PFSK-1 (cell line): ENCODE results near the gene RPS6KA2.
A peak's percentile ranks its signal among the peaks of the same experiment; 100 is the strongest.

Experiments used
- FOXP2 ChIP-seq: optimal IDR thresholded peaks from 2 replicates; pipeline ENCODE3; 2011; ENCODE audit warnings: borderline replicate concordance, control low read depth, inconsistent platforms; ENCODE audit not compliant: insufficient read depth; ENCODE audit errors: extremely low read length, extremely low read depth
- POLR2AphosphoS5 ChIP-seq: IDR thresholded peaks from 2 replicates; pipeline ENCODE4 v1.6.1; 2012; ENCODE audit warnings: low read depth, mild to moderate bottlenecking, control low read depth, low read length, moderate library complexity
- SIN3A ChIP-seq: IDR thresholded peaks from 2 replicates; pipeline ENCODE4 v1.6.1; 2012; ENCODE audit warnings: mild to moderate bottlenecking, low read length, moderate library complexity, borderline replicate concordance; ENCODE audit not compliant: insufficient read depth
- TAF1 ChIP-seq: IDR thresholded peaks from 2 replicates; pipeline ENCODE4 v1.6.1; 2012; ENCODE audit warnings: low read length, control low read depth, borderline replicate concordance; ENCODE audit not compliant: insufficient read depth
- TF ChIP-seq, protein P1 (sequence below), 2 experiments: IDR thresholded peaks; 2 replicates each; pipeline versions ENCODE4 v1.6.1 to v1.8.0; 2011 to 2012; ENCODE audit warnings: low read depth in 2 of 2, low read length in 2 of 2, control low read depth in 1 of 2, inconsistent platforms in 1 of 2, mild to moderate bottlenecking in 1 of 2, moderate library complexity in 1 of 2; ENCODE audit not compliant: insufficient read depth in 1 of 2

RPS6KA2 gene

DNA sequence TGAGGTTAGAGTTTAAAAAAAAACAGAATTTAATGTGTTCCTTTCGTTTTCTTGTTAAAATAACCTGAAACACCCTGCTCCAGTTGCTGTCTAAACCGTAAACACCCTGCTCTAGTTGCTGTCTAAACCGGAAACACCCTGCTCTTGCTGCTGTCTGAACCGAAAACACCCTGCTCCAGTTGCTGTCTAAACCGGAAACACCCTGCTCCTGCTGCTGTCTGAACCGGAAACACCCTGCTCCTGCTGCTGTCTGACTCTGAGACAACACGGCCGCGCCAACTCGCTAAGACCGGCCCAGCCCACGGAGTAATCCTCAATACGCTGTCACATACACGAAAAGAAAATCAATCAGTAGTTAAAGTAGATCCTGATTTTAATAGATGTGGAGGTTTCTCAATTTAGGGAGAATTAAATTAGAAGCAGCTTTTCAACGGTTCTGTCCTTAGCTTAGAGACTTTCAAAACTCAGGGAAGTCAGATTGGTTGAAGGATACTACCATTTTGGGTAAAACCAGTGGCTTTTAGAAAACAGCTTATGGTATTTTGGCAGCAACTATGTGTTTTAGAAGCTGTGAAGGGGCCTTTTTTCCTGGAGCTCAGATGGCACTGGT lies 138.9 kb downstream of the RPS6KA2 start:
- TF ChIP-seq POLR2AphosphoS5 (peak; percentile 65), SIN3A (no peak), TAF1 (peak; percentile 44; the same call in 1 of the 2 replicates), FOXP2 (peak; percentile 74)
- TF ChIP-seq, protein P1, sequence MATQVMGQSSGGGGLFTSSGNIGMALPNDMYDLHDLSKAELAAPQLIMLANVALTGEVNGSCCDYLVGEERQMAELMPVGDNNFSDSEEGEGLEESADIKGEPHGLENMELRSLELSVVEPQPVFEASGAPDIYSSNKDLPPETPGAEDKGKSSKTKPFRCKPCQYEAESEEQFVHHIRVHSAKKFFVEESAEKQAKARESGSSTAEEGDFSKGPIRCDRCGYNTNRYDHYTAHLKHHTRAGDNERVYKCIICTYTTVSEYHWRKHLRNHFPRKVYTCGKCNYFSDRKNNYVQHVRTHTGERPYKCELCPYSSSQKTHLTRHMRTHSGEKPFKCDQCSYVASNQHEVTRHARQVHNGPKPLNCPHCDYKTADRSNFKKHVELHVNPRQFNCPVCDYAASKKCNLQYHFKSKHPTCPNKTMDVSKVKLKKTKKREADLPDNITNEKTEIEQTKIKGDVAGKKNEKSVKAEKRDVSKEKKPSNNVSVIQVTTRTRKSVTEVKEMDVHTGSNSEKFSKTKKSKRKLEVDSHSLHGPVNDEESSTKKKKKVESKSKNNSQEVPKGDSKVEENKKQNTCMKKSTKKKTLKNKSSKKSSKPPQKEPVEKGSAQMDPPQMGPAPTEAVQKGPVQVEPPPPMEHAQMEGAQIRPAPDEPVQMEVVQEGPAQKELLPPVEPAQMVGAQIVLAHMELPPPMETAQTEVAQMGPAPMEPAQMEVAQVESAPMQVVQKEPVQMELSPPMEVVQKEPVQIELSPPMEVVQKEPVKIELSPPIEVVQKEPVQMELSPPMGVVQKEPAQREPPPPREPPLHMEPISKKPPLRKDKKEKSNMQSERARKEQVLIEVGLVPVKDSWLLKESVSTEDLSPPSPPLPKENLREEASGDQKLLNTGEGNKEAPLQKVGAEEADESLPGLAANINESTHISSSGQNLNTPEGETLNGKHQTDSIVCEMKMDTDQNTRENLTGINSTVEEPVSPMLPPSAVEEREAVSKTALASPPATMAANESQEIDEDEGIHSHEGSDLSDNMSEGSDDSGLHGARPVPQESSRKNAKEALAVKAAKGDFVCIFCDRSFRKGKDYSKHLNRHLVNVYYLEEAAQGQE (IDR thresholded peaks at IDR 0.05; ENCODE audit: insufficient read depth in 1 of 2, low read depth in 2 of 2, low read length in 2 of 2): 0 out of 4 replicates have a peak, but pooled peaks of 1 of the 2 experiments have one; percentile 10

- TF ChIP-seq TAF1 (no peak), POLR2AphosphoS5 (no peak), SIN3A (no peak), FOXP2 (no peak)
- TF ChIP-seq, protein P1 (IDR thresholded peaks at IDR 0.05; ENCODE audit: insufficient read depth in 1 of 2, low read depth in 2 of 2, low read length in 2 of 2): no peak
Measured at GRCh38 chr6:166487148-166487547, 139.9 kb downstream of the RPS6KA2 start.

GRCh38 chr6:166486536-166486880 lies 140.5 kb downstream of the RPS6KA2 start:
- TF ChIP-seq, protein P1 (IDR thresholded peaks at IDR 0.05; ENCODE audit: insufficient read depth in 1 of 2, low read depth in 2 of 2, low read length in 2 of 2): no peak
- TF ChIP-seq SIN3A: no peak
- TF ChIP-seq FOXP2: no peak
- TF ChIP-seq TAF1: no peak
- no peak for TF ChIP-seq POLR2AphosphoS5

GRCh38 chr6:166485651-166486535 lies 141.2 kb downstream of the RPS6KA2 start:
- TF ChIP-seq, protein P1 (IDR thresholded peaks at IDR 0.05; ENCODE audit: insufficient read depth in 1 of 2, low read depth in 2 of 2, low read length in 2 of 2): no peak
- TF ChIP-seq TAF1: no peak
- peak; percentile 4 for TF ChIP-seq FOXP2
- no peak for TF ChIP-seq SIN3A
- TF ChIP-seq POLR2AphosphoS5: no peak
